ENCODE results near the gene TRHDE. TPM values are rescaled to one million over a fixed set of nuclear protein-coding genes. Genes with fewer than 3 reads are reported as not detected.

The TRHDE gene
- total RNA-seq, 1 experiment from 2014 or later: 1.9 TPM

GRCh38 chr12:72315858-72316257, 43.7 kb downstream of the TRHDE start:
- Histone ChIP-seq H3K4me1 (ENCODE audit: control insufficient read depth, insufficient read depth, low read length) (peaks cover 3% of the 10 kb centered on the region; the same call in 1 of the 2 replicates), H3K9me3 (ENCODE audit: control insufficient read depth, insufficient read depth, low read depth, low read length) (no peaks in the 10 kb centered on the region), H3K36me3 (ENCODE audit: control insufficient read depth, insufficient read depth, low read length) (no peaks in the 10 kb centered on the region), H3K4me3 (ENCODE audit: low read depth in 2 of 2, low read length in 2 of 2) (no peak overlapping the region), H3K27me3 (ENCODE audit: control insufficient read depth, insufficient read depth, low read length) (no peaks in the 10 kb centered on the region), H3K27ac (ENCODE audit: low read length) (no peak overlapping the region)
- BruUV-seq (replicated peaks): no TSS peak
- ATAC-seq: no peak
- TF ChIP-seq CTCF (IDR thresholded peaks at IDR 0.05) (no peak), REST (IDR thresholded peaks at IDR 0.05; ENCODE audit: insufficient read depth in 1 of 2, low read depth in 2 of 2, low read length in 1 of 2) (no peak), SIN3A (IDR thresholded peaks at IDR 0.05; ENCODE audit: borderline replicate concordance, insufficient read depth, low read depth, low read length) (no peak), POLR2AphosphoS5 (IDR thresholded peaks at IDR 0.05; ENCODE audit: low read depth, low read length) (no peak), TCF7L2 (IDR thresholded peaks at IDR 0.05; ENCODE audit: low read depth, low read length) (no peak)
- ChIA-PET CTCF (interaction anchor here (0.6 kb wide), 1 partner anchor 28 kb away, joined by 3 read pairs; no protein-coding TSS in a partner anchor), POLR2A (no interaction called here)
- no peak for DNase-seq (ENCODE audit: low read depth, low spot score)
- intact Hi-C loops (cut with micrococcal nuclease; ENCODE audit: unreplicated experiment): no loop called here
- in situ Hi-C loops (cut with HindIII; ENCODE audit: low pct_unique_long_range_greater_than_20kb, low sequenced_read_pairs): no loop called here

- ChIA-PET CTCF (no interaction called here), POLR2A (no interaction called here)
- BruUV-seq (replicated peaks): no TSS peak
- H3K4me3 ChIP-seq (ENCODE audit: low read depth in 2 of 2, low read length in 2 of 2): no peak overlapping the region
- no peak for TF ChIP-seq POLR2AphosphoS5 (IDR thresholded peaks at IDR 0.05; ENCODE audit: low read depth, low read length)
- TF ChIP-seq REST (IDR thresholded peaks at IDR 0.05; ENCODE audit: insufficient read depth in 1 of 2, low read depth in 2 of 2, low read length in 1 of 2): no peak
- no peak for TF ChIP-seq SIN3A (IDR thresholded peaks at IDR 0.05; ENCODE audit: borderline replicate concordance, insufficient read depth, low read depth, low read length)
- no peak for DNase-seq (ENCODE audit: low read depth, low spot score)
- no peaks in the 10 kb centered on the region for H3K36me3 ChIP-seq (ENCODE audit: control insufficient read depth, insufficient read depth, low read length)
- H3K27me3 ChIP-seq (ENCODE audit: control insufficient read depth, insufficient read depth, low read length): no peaks in the 10 kb centered on the region
- no peaks in the 10 kb centered on the region for H3K4me1 ChIP-seq (ENCODE audit: control insufficient read depth, insufficient read depth, low read length)
- intact Hi-C loops (cut with micrococcal nuclease; ENCODE audit: unreplicated experiment) (no loop called here), in situ Hi-C loops (cut with HindIII; ENCODE audit: low pct_unique_long_range_greater_than_20kb, low sequenced_read_pairs) (no loop called here)
- ATAC-seq: no peak
- no peak overlapping the region for H3K27ac ChIP-seq (ENCODE audit: low read length)
- no peaks in the 10 kb centered on the region for H3K9me3 ChIP-seq (ENCODE audit: control insufficient read depth, insufficient read depth, low read depth, low read length)
These were observed 46.2 kb downstream of the TRHDE start for GRCh38 chr12:72318341-72318740.

Data from Panc1 (cell line).